Adrenal gland (tissue), 12 donors: ENCODE results near the gene RAPGEF2. TPM values are rescaled to one million over a fixed set of nuclear protein-coding genes. Genes with fewer than 3 reads are reported as not detected.

Experiments
- DNase-seq, 7 donors: peaks; one replicate each; pipeline ENCODE4 v3.0.0-alpha.2; 2019 to 2020
- H3K27ac ChIP-seq, 5 donors: fragments of 200-600 bp; sonication (generic) in 4 of 5; 1 replicate in 3 of 5; 2 replicates in 2 of 5; pipeline versions ENCODE4 v1.5.1 to v1.8.0; 2016 to 2020; ENCODE audit warnings: mild to moderate bottlenecking in 1 of 5
- H3K27me3 ChIP-seq: fragments of 200-600 bp; 2 replicates; pipeline ENCODE4 v1.8.0; 2021
- H3K36me3 ChIP-seq, 2 donors: fragments of 200-600 bp; replicated peaks in 1 of 2; 1 replicate in 1 of 2; 2 replicates in 1 of 2; pipeline versions ENCODE4 v1.5.1 to v1.8.0; 2018 to 2022
- H3K4me1 ChIP-seq, 2 donors: fragments of 200-600 bp; replicated peaks in 1 of 2; 1 replicate in 1 of 2; 2 replicates in 1 of 2; pipeline versions ENCODE4 v1.5.1 to v1.8.0; 2018 to 2021
- H3K4me3 ChIP-seq, 4 donors: fragments of 200-600 bp; sonication (generic) in 3 of 4; one replicate each; pipeline ENCODE4 v1.5.1; 2016 to 2018
- H3K9me3 ChIP-seq, 3 donors: fragments of 200-600 bp; sonication (generic) in 1 of 3; replicated peaks in 1 of 3; 1 replicate in 2 of 3; 2 replicates in 1 of 3; pipeline versions ENCODE4 v1.5.1 to v1.8.0; 2016 to 2021
- CTCF ChIP-seq, 6 experiments: fragments of 450-650 bp in 4 of 6; fragments of 200-600 bp in 2 of 6; sonication (generic) in 1 of 6; IDR thresholded peaks; 1 replicate in 5 of 6; 2 replicates in 1 of 6; pipeline versions ENCODE4 v1.5.1 to v1.8.0; 2016 to 2021; ENCODE audit warnings: antibody characterized with exemption in 6 of 6, mild to moderate bottlenecking in 2 of 6, moderate library complexity in 1 of 6
- POLR2A ChIP-seq, 2 donors: fragments of 450-650 bp; IDR thresholded peaks; one replicate each; pipeline ENCODE4 v1.6.1; 2017; ENCODE audit warnings: antibody characterized with exemption in 2 of 2, mild to moderate bottlenecking in 2 of 2, moderate library complexity in 1 of 2
- WGBS, 4 donors: extraction: QIAGEN DNeasy Blood & Tissue Kit in 2 of 4; methylation state at CpG; one replicate each; pipeline versions ENCODE4 v1.1.5 to v1.1.7; 2013 to 2017; 5-methylcytosine and 5-hydroxymethylcytosine counted together
- intact Hi-C, 2 donors: fragments of 100-400 bp; cut with DNase I; formaldehyde crosslinking; loops; one replicate each; pipeline versions ENCODE4 v1.14.1 to v1.15.0; 2022 to 2023
- polyA plus RNA-seq, 3 donors: library from polyadenylated mRNA; stranded (reverse); fragments of 200-250 nt in 2 of 3; fragments of 350-450 nt in 1 of 3; fragmentation: Illumina TruSeq in 1 of 3; extraction: RNeasy Lipid Tissue Mini Kit (QIAGEN cat#74804) in 1 of 3; gene quantifications; one replicate each; pipeline ENCODE4 v1.2.3, GENCODE V29; 2013 to 2014
- total RNA-seq, 9 donors: library from RNA; depleted of rRNA in 4 of 9; stranded (reverse); fragments of >200 nt in 4 of 9; fragments of 120-200 nt in 1 of 9; fragmentation: NEBNext Ultra II Directional in 1 of 9; extraction: Animal tissue kit (Norgen Biotek cat#: 25700) in 1 of 9; gene quantifications; one replicate each; pipeline versions ENCODE4 v1.1.0 to v1.2.4, GENCODE V29; 2013 to 2023
- donor health status: healthy with polysubstance abuse.
- donor health status: Bipolar disorder and iron deficiency.
- donor health status: DM: yes; HTN: yes; CAD: no.
- donor health status: DM: no; HTN: no; CAD: no.
- donor health status: DM: no; HTN: no; CAD: no.
- donor health status: DM: yes; HTN: yes; CAD: no.

The RAPGEF2 gene
- total and polyA plus RNA-seq, 12 donors: 5.2 to 53.9 (median 25.3) TPM

- Histone ChIP-seq H3K36me3 (no peaks in the 10 kb centered on the region), H3K4me1 (peaks cover 0 to 6% of the 10 kb centered on the region in 2 donors), H3K9me3 (no peaks in the 10 kb centered on the region), H3K4me3 (no peak overlapping the region), H3K27ac (no peak overlapping the region), H3K27me3 (no peaks in the 10 kb centered on the region)
- DNase-seq: no peak
- TF ChIP-seq CTCF (IDR thresholded peaks at IDR 0.05) (no peak), POLR2A (IDR thresholded peaks at IDR 0.05) (no peak)
- intact Hi-C loops: no loop called here
- WGBS, 4 donors: 96 to 99% (median 98%) methylated on average over 9 of the region's 9 CpGs
Observed at GRCh38 chr4:159293811-159294515, 191.1 kb downstream of the RAPGEF2 start.

- H3K4me1 ChIP-seq: no peaks in the 10 kb centered on the region
- no peak overlapping the region for H3K4me3 ChIP-seq
- H3K27me3 ChIP-seq: no peaks in the 10 kb centered on the region
- no peak for DNase-seq
- intact Hi-C loops: no loop called here
- no peak for TF ChIP-seq CTCF (IDR thresholded peaks at IDR 0.05)
- no peak for TF ChIP-seq POLR2A (IDR thresholded peaks at IDR 0.05)
- H3K36me3 ChIP-seq: no peaks in the 10 kb centered on the region
- no peak overlapping the region for H3K27ac ChIP-seq
- no peaks in the 10 kb centered on the region for H3K9me3 ChIP-seq
Observed at GRCh38 chr4:159296061-159296460, 193.2 kb downstream of the RAPGEF2 start.

- Histone ChIP-seq H3K4me1 (no peaks in the 10 kb centered on the region), H3K4me3 (no peak overlapping the region), H3K27ac (no peak overlapping the region), H3K27me3 (no peaks in the 10 kb centered on the region), H3K36me3 (no peaks in the 10 kb centered on the region), H3K9me3 (no peaks in the 10 kb centered on the region)
- no peak for DNase-seq
- 85 to 91% (median 87%) methylated on average over 4 of the region's 4 CpGs for WGBS, 4 donors
- intact Hi-C loops: no loop called here
- TF ChIP-seq POLR2A (IDR thresholded peaks at IDR 0.05) (no peak), CTCF (IDR thresholded peaks at IDR 0.05) (no peak)
Observed at GRCh38 chr4:159297091-159297490, 194.2 kb downstream of the RAPGEF2 start.

GRCh38 chr4:159298502-159298901 lies 195.6 kb downstream of the RAPGEF2 start:
- Histone ChIP-seq H3K27me3 (no peaks in the 10 kb centered on the region), H3K4me1 (no peaks in the 10 kb centered on the region), H3K27ac (no peak overlapping the region), H3K36me3 (no peaks in the 10 kb centered on the region), H3K9me3 (peaks cover 0 to 8% (median 0%) of the 10 kb centered on the region in 3 donors), H3K4me3 (no peak overlapping the region)
- 67 to 76% (median 73%) methylated on average over 4 of the region's 4 CpGs for WGBS, 4 donors
- intact Hi-C loops: no loop called here
- no peak for DNase-seq
- TF ChIP-seq POLR2A (IDR thresholded peaks at IDR 0.05) (no peak), CTCF (IDR thresholded peaks at IDR 0.05) (no peak)
